Measurements from ENCODE around the gene PDK2. TPM values are rescaled to one million over a fixed set of nuclear protein-coding genes. Genes with fewer than 3 reads are reported as not detected.

PDK2 gene
- total and polyA plus RNA-seq, 9 of the 15 experiments (the other 6 are each of a cell fraction or from before 2014, with no cell fraction given): 0.03 to 2.5 (median 1.4) TPM

GRCh38 chr17:50047488-50048126, 47.5 kb upstream of the PDK2 start:
- FAIRE-seq (no peak), DNase-seq (ENCODE audit: extremely low read depth in 1 of 4, low spot score in 3 of 4) (no peak), ATAC-seq (no peak)
- H3K4me3 ChIP-seq: no peak overlapping the region
- H3K4me1 ChIP-seq (replicated peaks in 1 of 2; ENCODE audit: control insufficient read depth in 2 of 2, insufficient read depth in 2 of 2, low read length in 2 of 2): peaks cover 3 to 10% of the 10 kb centered on the region in 2 experiments; a peak in 3 of 5 replicates
- CTCF ChIA-PET (ENCODE audit: low intra/inter-chr PET ratio): no interaction called here
- H3K9me3 ChIP-seq (replicated peaks; ENCODE audit: control insufficient read depth, insufficient read depth, low read depth, low read length): no peaks in the 10 kb centered on the region
- in situ Hi-C loops (cut with MboI): no loop called here
- no peak for TF ChIP-seq MCM2 (IDR thresholded peaks at IDR 0.05; ENCODE audit: low read depth)
- TF ChIP-seq ATF3 (IDR thresholded peaks at IDR 0.05): 0 out of 2 replicates have a peak, but pooled peaks have one; percentile 32
- no peak for TF ChIP-seq ATF3 (CRISPR knock-in tag; conservative IDR thresholded peaks at IDR 0.05)
- H4K20me1 ChIP-seq (replicated peaks; ENCODE audit: control insufficient read depth, insufficient read depth, low read length): no peaks in the 10 kb centered on the region; the same call in 1 of the 2 replicates
- intact Hi-C loops (cut with micrococcal nuclease): no loop called here
- H3K27ac ChIP-seq (ENCODE audit: extremely low read depth, low read depth, low read length): no peak overlapping the region
- H3K9ac ChIP-seq (ENCODE audit: insufficient read depth in 1 of 2, low read depth in 2 of 2, low read length in 2 of 2): no peak overlapping the region
- no peaks in the 10 kb centered on the region for H3K9me1 ChIP-seq (ENCODE audit: control insufficient read depth, insufficient read depth, low read length)
- peaks cover 0 to 20% of the 10 kb centered on the region in 2 experiments; a peak in 2 of 5 replicates for H3K27me3 ChIP-seq (ENCODE audit: control insufficient read depth in 2 of 2, insufficient read depth in 2 of 2, low read length in 2 of 2)
- no peak overlapping the region for H3K4me2 ChIP-seq (ENCODE audit: insufficient read depth, low read length)
- 19% methylated on average over 9 of the region's 9 CpGs for WGBS (ENCODE audit: insufficient coverage, low coverage, missing lambda C conversion rate)
- H3K79me2 ChIP-seq (ENCODE audit: control insufficient read depth, insufficient read depth, low read length): no peaks in the 10 kb centered on the region
- no peaks in the 10 kb centered on the region for H3K36me3 ChIP-seq (ENCODE audit: control insufficient read depth, insufficient read depth, low read length)
- no peak overlapping the region for H2AFZ ChIP-seq (ENCODE audit: low read depth, low read length)
- POLR2A ChIA-PET: interaction anchor here (0.7 kb wide), 1 partner anchor 153 kb away, joined by 3 read pairs; no protein-coding TSS in a partner anchor
- BruUV-seq (replicated peaks): no TSS peak

All from K562 (cell line).